ENCODE results near the gene ALG5.

DNA sequence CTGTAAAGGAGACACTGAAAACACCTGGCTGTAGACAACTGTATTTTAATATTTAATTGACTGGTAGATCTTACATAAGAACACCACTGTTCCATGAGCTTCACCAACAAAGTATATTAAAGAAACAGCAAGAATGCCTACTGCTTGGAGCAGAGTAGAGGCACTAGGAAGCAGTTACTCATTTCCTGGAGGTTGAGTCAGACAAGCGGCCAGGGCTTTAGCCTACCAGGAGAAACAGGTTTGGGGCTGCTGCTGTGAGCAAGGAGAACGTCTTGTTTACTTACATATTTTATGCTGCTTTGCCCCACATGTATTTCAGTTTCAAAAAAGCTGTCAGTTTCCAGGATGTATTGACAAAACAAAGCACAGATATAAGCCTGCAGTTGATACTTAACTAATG is 33.4 kb downstream of the ALG5 start:
- no peak for TF ChIP-seq MXI1 (IDR thresholded peaks at IDR 0.05; ENCODE audit: borderline replicate concordance, low read depth, low read length)
- TF ChIP-seq, protein P1, sequence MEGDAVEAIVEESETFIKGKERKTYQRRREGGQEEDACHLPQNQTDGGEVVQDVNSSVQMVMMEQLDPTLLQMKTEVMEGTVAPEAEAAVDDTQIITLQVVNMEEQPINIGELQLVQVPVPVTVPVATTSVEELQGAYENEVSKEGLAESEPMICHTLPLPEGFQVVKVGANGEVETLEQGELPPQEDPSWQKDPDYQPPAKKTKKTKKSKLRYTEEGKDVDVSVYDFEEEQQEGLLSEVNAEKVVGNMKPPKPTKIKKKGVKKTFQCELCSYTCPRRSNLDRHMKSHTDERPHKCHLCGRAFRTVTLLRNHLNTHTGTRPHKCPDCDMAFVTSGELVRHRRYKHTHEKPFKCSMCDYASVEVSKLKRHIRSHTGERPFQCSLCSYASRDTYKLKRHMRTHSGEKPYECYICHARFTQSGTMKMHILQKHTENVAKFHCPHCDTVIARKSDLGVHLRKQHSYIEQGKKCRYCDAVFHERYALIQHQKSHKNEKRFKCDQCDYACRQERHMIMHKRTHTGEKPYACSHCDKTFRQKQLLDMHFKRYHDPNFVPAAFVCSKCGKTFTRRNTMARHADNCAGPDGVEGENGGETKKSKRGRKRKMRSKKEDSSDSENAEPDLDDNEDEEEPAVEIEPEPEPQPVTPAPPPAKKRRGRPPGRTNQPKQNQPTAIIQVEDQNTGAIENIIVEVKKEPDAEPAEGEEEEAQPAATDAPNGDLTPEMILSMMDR (conservative IDR thresholded peaks at IDR 0.05; ENCODE audit: low read depth, low read length): no peak
- no peak for TF ChIP-seq POLR2A (IDR thresholded peaks at IDR 0.05; ENCODE audit: low read depth, low read length)
- TF ChIP-seq CEBPB (IDR thresholded peaks at IDR 0.05; ENCODE audit: low read depth, low read length): no peak

All from IMR-90 (cell line).